K562 (cell line): ENCODE results near the gene SETD1B. TPM values are rescaled to one million over a fixed set of nuclear protein-coding genes. Genes with fewer than 3 reads are reported as not detected.

ENCODE experiments used
- ARID2 ChIP-seq: fragments of 450-650 bp; IDR thresholded peaks from 2 replicates; pipeline ENCODE4 v1.6.1; 2017; ENCODE audit warnings: antibody characterized with exemption, mild to moderate bottlenecking
- BCLAF1 ChIP-seq, 2 experiments: fragments of 450-650 bp in 1 of 2; IDR thresholded peaks; 2 replicates each; pipeline ENCODE4 v1.6.1; 2011 to 2017; ENCODE audit warnings: low read depth in 2 of 2, antibody characterized with exemption in 1 of 2, borderline replicate concordance in 1 of 2, low read length in 1 of 2, mild to moderate bottlenecking in 1 of 2, mixed read lengths in 1 of 2; ENCODE audit not compliant: control insufficient read depth in 1 of 2
- MTA2 ChIP-seq: fragments of 450-650 bp; IDR thresholded peaks from 2 replicates; pipeline ENCODE4 v1.6.1; 2016; ENCODE audit warnings: low read depth
- NFE2L1 ChIP-seq: fragments of 450-650 bp; IDR thresholded peaks from 2 replicates; pipeline ENCODE4 v1.6.1; 2016; ENCODE audit warnings: missing genetic modification characterization, low read depth, mild to moderate bottlenecking, missing compliant biosample characterization, moderate library complexity, borderline replicate concordance
- RNF219 ChIP-seq: fragments of 250-450 bp; sonication (Bioruptor Pico); IDR thresholded peaks from 2 replicates; pipeline ENCODE4 v1.5.0; 2022; ENCODE audit warnings: mild to moderate bottlenecking
- THAP12 ChIP-seq: fragments of 250-450 bp; sonication (Bioruptor Pico); IDR thresholded peaks from 2 replicates; pipeline ENCODE4 v1.9.0; 2021; ENCODE audit warnings: mild to moderate bottlenecking, inconsistent platforms
- ZMIZ1 ChIP-seq, 2 experiments: fragments of 150-350 bp in 1 of 2; IDR thresholded peaks; 2 replicates each; pipeline ENCODE4 v1.6.1; 2012 to 2016; ENCODE audit warnings: low read depth in 2 of 2, low read length in 2 of 2, mild to moderate bottlenecking in 1 of 2, moderate library complexity in 1 of 2
- ZNF174 ChIP-seq: fragments of 250-450 bp; sonication (Bioruptor Pico); IDR thresholded peaks from 2 replicates; pipeline ENCODE4 v1.4.0; 2020; ENCODE audit warnings: mild to moderate bottlenecking
- ZNF449 ChIP-seq: fragments of 250-450 bp; sonication (Bioruptor Pico); IDR thresholded peaks from 2 replicates; pipeline ENCODE4 v1.8.0; 2022; ENCODE audit warnings: moderate library complexity, mild to moderate bottlenecking, inconsistent platforms
- ZNF655 ChIP-seq: fragments of 250-450 bp; sonication (Bioruptor Pico); IDR thresholded peaks from 2 replicates; pipeline ENCODE4 v1.5.0; 2021
- polyA plus RNA-seq, 8 experiments: library from polyadenylated mRNA; depleted of rRNA in 4 of 8; stranded (reverse) in 5 of 8; unstranded in 3 of 8; fragments of >200 nt; fragmentation: Nextera tagmentation in 2 of 8; fragmentation: Illumina TruSeq in 1 of 8; extraction: Ambion mirVana in 2 of 8; extraction: Trizol in 1 of 8; gene quantifications; 2 replicates each; pipeline versions ENCODE4 v1.2.1 to v1.2.3, GENCODE V29; 2011 to 2014; ENCODE audit warnings: inconsistent platforms in 1 of 8, missing spikeins in 1 of 8
- total RNA-seq, 7 experiments: library from RNA; depleted of rRNA in 6 of 7; stranded (reverse); fragments of >200 nt in 6 of 7; fragmentation: Illumina TruSeq in 2 of 7; extraction: Trizol in 2 of 7; gene quantifications; 2 replicates each; pipeline versions ENCODE4 v1.2.1 to v1.2.3, GENCODE V29; 2011 to 2021; ENCODE audit warnings: low replicate concordance in 1 of 7

Gene SETD1B
- total and polyA plus RNA-seq, 9 of the 15 experiments (the other 6 are each of a cell fraction or from before 2014, with no cell fraction given) = 0.48 to 26.6 (median 2.3) TPM

GRCh38 chr12:121839106-121839992 lies 35.5 kb downstream of the SETD1B start (continued):
- TF ChIP-seq ZNF655 (CRISPR knock-in tag) = no peak
- TF ChIP-seq MTA2 = peak; percentile 9; the same call in 1 of the 2 replicates
- TF ChIP-seq ZNF449 (CRISPR knock-in tag) = no peak
- TF ChIP-seq ZMIZ1 (IDR thresholded peaks at IDR 0.05; ENCODE audit: low read depth in 2 of 2, low read length in 2 of 2) = no peak
- no peak for TF ChIP-seq BCLAF1 (IDR thresholded peaks at IDR 0.05; ENCODE audit: borderline replicate concordance in 1 of 2, control insufficient read depth in 1 of 2, low read depth in 2 of 2, low read length in 1 of 2)
- TF ChIP-seq ARID2 = no peak
- TF ChIP-seq THAP12 (CRISPR knock-in tag) = no peak
- no peak for TF ChIP-seq RNF219 (CRISPR knock-in tag)
- no peak for TF ChIP-seq ZNF174 (CRISPR knock-in tag)
- TF ChIP-seq NFE2L1 (tag) = no peak
